Epithelial cell of esophagus (primary cell): ENCODE results near the gene RBPJL.
"Not testable (repeated sequence)": the region's sequence is repeated elsewhere in the genome, so short reads cannot be mapped to it uniquely, and the experiment has no call there.

Source experiments
- DNase-seq: peaks from one replicate; pipeline ENCODE4 v3.0.0; 2010; ENCODE audit warnings: low read depth
- H3K4me3 ChIP-seq: 2 replicates; pipeline ENCODE4 v1.5.1; 2011; ENCODE audit warnings: mild to moderate bottlenecking, low read length, control low read depth
- TF ChIP-seq, protein P1 (sequence below): IDR thresholded peaks from 2 replicates; pipeline ENCODE4 v1.5.1; 2011; ENCODE audit warnings: low read depth, mild to moderate bottlenecking, low read length, control low read depth, inconsistent platforms; ENCODE audit not compliant: insufficient read depth; ENCODE audit errors: missing control alignments

RBPJL gene

DNA sequence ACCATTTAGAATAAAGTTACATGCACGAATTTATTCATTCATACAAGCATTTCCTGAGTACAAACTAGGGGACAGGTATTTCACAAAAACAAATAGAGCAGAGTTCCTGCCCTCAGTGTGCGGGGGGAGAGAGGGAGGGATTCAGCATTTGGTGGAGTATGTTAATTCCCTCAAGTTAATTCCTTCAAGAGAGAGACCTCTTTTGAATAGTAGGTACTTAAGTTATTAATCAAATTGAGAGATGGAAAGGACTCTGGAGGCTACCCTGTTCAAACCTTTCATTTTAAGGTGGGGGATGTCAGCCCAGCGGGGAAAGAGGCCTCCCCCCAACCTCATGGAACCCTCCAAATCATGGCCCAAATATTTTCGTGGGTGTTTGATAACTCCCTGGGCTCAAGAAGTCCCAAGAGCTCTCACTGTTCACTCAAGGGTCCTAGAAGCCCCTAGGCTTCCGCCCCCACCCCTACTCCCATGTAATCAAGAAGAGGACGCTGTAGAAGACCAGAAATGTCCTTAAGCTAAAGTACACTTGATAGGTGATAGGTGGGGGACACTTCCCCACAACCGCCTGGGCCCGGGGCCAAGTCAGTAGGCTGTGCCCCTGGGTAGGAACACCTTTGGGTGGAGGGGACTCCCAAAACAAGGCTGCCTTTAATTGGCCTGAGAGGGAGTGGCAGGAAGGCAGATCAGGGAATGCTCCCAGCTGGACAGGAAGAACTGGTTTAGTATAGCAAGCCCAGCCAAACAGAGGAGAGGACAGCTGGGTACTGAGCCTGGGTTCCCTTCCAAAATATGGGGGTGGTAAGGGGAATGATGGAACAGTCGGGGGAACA lies 38.7 kb downstream of the RBPJL start:
- TF ChIP-seq, protein P1, sequence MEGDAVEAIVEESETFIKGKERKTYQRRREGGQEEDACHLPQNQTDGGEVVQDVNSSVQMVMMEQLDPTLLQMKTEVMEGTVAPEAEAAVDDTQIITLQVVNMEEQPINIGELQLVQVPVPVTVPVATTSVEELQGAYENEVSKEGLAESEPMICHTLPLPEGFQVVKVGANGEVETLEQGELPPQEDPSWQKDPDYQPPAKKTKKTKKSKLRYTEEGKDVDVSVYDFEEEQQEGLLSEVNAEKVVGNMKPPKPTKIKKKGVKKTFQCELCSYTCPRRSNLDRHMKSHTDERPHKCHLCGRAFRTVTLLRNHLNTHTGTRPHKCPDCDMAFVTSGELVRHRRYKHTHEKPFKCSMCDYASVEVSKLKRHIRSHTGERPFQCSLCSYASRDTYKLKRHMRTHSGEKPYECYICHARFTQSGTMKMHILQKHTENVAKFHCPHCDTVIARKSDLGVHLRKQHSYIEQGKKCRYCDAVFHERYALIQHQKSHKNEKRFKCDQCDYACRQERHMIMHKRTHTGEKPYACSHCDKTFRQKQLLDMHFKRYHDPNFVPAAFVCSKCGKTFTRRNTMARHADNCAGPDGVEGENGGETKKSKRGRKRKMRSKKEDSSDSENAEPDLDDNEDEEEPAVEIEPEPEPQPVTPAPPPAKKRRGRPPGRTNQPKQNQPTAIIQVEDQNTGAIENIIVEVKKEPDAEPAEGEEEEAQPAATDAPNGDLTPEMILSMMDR: no peak
- peak overlapping the region; percentile 63 for H3K4me3 ChIP-seq
- peak; percentile 81 for DNase-seq

DNA sequence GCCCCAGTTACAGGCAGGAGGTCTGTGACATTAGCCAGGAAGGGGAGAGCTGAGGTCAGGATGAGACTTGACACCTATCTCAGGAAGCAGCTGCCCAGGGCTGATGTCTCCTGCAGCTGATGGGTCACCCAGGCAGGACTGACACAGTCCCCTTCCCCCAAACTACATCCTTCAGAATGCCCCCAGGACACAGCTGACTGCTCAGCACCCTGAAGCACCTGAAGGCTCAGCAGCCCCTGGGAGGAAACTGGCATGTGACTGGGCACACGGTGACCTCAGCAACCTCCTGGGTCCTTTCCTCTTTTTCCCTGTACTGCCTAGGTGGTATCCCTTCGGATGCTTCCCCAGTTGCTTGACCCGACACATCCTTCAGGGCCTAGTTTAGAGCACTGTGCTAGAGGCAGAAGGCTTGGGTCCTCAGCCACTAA lies 39.7 kb downstream of the RBPJL start:
- TF ChIP-seq, protein P1: no peak
- no peak for DNase-seq
- peak overlapping the region; percentile 63 for H3K4me3 ChIP-seq

DNA sequence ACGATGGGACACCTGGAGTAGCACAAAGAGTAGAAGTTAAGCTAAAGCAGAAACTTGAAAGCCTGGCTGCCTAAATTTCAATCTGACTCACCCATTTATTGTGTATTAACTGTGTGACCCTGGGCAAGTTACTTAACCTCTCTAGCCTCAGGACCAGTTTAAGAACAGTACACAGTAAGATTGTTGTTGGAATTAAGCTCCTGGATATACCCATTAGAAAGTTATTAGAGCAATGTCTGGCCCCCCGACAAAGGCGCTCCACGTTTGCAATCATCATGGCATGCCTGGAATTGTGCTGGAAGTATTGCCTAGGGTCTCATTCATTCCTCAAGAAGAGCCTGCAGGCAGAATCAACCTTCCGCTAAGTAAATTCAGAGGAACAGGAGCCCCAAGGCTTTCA lies 40.2 kb downstream of the RBPJL start:
- TF ChIP-seq, protein P1: no peak
- H3K4me3 ChIP-seq: peak overlapping the region; percentile 63
- no peak for DNase-seq

DNA sequence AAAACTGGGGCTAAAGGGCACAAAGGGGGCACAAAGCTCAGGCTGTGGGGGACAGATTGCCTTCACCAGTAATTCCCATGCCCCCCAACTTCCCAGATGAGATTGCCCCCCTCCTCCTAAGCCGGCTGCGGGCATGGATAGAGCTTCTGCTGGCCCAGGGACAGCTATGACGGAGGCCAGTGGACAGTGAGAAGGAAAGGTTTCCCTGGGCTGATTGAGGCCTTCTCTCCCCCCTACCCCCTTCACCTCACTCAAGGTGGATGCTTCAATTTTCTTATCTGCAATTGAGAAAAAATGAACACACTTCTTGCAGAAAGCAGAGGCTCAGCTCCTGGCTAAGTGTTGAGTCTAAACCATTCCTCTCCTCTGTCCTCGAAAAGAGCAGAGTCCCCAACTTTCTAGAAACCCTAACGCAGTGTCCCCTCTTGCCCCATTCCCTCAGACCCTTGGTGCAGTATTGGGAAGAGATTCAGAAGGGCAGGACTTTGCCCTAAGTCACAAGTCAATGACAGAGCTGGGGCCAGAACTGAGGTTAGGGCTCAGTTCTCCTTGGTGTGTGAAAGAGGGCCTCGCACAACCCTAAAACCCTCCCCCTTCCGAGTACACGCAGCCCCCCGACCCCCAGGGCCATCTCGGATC lies 40.8 kb downstream of the RBPJL start:
- no peak for DNase-seq
- H3K4me3 ChIP-seq: peak overlapping the region; percentile 63
- TF ChIP-seq, protein P1: no peak

DNA sequence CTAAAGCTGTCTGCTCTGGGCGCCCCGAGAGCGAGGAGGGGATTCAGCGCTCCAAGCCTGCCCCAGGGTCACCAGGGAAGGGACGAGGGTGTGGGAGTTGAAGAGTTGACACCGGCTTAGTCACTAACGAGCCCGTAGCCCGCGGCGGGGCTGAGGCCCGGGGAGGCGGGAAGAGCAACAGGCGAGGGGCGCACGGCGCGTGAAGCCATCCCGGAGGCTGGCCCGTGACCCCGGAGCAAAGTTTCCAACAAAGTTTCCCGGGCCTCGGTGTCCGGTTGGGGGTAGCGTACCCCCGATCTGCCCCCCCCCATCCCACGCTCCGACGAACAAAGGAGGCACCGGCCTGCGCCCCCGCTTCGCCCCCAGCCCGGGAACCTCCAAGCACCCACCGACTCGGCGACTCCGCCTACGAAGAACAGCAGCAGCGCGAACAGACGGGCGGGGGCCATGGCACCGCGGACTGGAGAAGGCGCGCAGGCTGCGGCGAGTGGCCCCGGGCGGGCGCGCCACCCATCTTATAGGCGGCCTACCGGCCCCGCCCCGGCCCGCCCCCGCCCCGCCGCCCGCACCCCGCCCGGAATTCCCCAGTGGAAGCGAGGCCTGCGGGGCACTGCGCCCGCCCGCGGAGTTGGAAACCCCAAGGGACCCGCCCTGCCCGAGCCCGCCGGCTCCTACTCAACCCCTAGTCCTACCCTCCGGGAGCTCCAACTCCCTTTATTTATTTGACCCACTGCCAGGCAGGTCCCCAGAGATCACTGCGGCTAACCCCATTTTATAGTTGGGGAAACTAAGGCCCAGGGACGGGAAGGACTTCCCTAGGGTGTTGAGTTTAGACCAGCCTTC lies 41.5 kb downstream of the RBPJL start, which contains the start of gene SDC4:
TSS of gene SDC4 (minus strand) at position 489 of the 843 bp plus-strand sequence. CDS start at position 449, 40 bp downstream.
- DNase-seq: peak; percentile 78
- TF ChIP-seq, protein P1: no peak
- H3K4me3 ChIP-seq: peak within 1 kb of the TSS; percentile 63

DNA sequence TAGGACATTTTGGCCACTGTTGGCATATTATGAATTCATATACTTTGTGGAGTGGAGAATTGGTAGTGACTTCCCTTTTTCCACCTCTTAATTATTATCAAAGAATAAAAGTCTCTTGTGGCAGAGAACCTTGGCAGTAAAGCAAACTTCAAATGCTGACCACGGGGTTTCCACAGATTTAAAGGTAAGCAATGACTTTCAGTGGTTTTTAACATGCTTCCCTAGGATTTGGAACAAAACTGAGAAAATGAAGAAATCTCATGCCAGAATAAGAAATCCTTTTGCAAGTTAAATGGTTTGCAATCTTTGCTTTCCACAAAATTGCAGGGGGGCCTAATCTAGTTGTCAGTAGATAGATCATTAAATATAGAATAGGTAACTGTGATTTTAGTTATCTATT lies 43.6 kb downstream of the RBPJL start:
- no peak overlapping the region for H3K4me3 ChIP-seq
- TF ChIP-seq, protein P1: no peak

DNA sequence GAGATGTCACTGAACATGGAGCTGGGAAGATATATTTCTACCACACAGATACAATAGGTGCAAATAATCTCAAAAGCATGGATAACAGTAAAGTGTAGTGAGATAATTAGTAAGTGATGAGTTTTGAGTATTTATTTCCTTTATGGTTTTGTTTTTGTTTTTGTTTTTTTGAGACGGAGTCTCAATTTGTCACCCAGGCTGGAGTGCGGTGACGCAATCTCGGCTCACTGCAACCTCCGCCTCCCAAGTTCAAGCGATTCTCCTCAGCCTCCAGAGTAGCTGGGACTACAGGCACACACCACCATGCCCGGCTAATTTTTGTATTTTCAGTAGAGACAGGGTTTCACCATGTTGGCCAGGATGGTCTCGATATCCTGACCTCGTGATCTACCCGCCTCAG lies 44.2 kb downstream of the RBPJL start:
- DNase-seq, H3K4me3 ChIP-seq: not testable (repeated sequence)

More for the DNA sequence above, 43.6 kb downstream of the RBPJL start:
- no peak for DNase-seq
